IPS-18c (cell line): ENCODE data around the gene ITLN2.
"Not testable (repeated sequence)": the region's sequence is repeated elsewhere in the genome, so short reads cannot be mapped to it uniquely, and the experiment has no call there.

Source experiments
- H3K4me3 ChIP-seq: 2 replicates; pipeline ENCODE4 v1.7.0; 2013; ENCODE audit warnings: low read depth, mild to moderate bottlenecking, low read length, moderate library complexity; ENCODE audit not compliant: insufficient read depth
- H3K9me3 ChIP-seq: one replicate; pipeline ENCODE4 v1.6.1; 2013; ENCODE audit warnings: mild to moderate bottlenecking, low read length, moderate library complexity; ENCODE audit not compliant: control insufficient read depth, insufficient read depth

Gene ITLN2

GRCh38 chr1:160954158-160955104, at the start of gene ITLN2:
TSS of gene ITLN2 (minus strand) at chr1:160954809. CDS start at chr1:160954741, 68 bp downstream.
- no peak within 1 kb of the TSS for H3K4me3 ChIP-seq
- no peaks in the 10 kb centered on the region for H3K9me3 ChIP-seq

DNA sequence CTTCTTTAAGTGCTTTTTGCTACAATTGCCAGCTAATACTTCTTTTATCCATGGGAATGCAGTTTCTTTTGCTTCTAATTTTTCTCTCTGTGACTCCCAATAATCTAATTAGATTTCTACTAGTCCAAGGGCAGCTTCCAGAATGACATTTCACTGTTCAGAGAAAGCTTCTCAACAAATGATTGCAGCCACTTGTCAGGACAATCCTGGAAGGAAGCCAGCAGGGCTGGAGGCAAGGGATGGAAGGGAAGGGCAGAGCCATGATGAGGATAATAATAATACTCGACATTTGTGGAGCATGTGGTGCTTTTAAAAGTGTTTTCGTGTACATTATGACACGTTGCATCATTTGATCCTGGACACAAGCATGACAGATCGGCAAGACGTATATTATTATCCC, 46.9 kb upstream of the ITLN2 start:
- H3K4me3 ChIP-seq = no peak overlapping the region
- H3K9me3 ChIP-seq = no peaks in the 10 kb centered on the region

DNA sequence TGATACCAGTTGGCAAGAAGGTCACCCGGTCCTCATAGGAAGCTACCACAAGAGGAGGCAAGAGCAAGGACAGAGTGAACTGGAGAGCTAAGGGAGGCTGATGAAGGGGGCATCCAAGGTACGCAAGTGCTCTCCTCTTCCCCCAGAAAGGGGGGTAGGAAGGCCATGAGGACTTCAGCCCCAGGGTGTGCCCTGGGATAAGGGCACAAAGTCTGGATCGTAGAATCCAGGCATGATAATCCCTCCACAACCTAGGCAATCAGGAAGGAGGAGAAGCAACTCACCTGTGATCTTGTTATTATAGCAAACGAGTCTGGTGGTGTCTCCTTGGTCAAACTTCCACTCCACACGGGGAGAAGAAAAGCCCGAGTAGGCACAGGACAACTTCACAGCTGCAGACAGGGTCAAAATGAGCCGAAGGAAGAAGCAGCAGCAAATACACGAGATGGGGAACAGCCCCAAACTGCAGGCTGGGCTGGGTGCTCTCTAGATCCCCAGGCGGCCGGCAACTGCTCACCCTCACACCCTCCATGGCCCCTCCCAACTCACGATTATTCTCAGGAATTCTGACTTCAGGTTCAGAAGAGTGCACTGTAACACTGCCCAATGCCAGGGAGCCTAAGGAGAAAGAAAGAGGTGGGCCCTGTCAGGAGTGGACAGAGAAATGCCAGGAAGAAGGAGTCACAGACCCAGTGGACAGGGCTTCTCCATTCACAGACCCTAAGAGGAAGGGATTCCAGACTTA, 46.3 kb upstream of the ITLN2 start:
- H3K9me3 ChIP-seq = no peaks in the 10 kb centered on the region
- H3K4me3 ChIP-seq = no peak overlapping the region

DNA sequence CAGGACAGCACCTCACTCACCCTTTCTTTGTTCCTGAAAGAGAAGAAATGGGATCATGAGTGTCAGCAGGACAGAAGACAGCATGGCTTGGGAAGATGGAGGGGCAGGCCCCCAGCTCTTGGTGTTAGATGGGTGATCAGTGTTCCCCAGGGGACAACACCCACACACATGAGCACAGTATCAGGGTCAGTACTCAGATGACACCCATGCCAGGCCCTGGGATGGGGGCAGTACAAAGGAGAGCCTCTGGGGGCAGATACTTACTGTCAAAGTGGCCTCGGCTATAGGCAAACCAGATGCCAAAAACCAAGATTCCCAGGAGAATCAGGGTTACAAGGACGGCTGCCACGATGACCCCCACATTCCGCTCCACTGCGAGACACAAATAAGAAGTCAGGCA, 44.8 kb upstream of the ITLN2 start:
- Histone ChIP-seq H3K9me3 (no peaks in the 10 kb centered on the region), H3K4me3 (no peak overlapping the region)

- H3K4me3 ChIP-seq = no peak overlapping the region
- no peaks in the 10 kb centered on the region for H3K9me3 ChIP-seq
Measured at GRCh38 chr1:160997323-160998038, 42.9 kb upstream of the ITLN2 start.

DNA sequence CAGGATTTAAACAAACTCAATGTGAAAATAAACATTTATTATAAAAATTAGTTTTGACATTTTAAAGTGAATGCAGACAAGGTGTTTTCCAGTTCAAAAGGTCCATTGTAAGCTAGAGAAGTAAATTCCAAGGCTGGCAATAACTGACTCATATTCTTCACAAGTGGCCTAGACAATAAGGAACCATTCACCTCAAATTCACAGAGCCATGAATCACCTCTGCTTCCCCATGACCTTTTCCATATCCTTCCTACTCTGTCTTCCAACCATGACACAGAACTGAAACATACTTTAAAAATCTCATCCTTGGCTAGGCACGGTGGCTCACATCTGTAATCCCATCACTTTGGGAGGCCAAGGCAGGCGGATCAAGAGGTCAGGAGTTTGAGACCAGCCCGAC, 41.6 kb upstream of the ITLN2 start:
- no peak overlapping the region for H3K4me3 ChIP-seq
- H3K9me3 ChIP-seq = no peaks in the 10 kb centered on the region

DNA sequence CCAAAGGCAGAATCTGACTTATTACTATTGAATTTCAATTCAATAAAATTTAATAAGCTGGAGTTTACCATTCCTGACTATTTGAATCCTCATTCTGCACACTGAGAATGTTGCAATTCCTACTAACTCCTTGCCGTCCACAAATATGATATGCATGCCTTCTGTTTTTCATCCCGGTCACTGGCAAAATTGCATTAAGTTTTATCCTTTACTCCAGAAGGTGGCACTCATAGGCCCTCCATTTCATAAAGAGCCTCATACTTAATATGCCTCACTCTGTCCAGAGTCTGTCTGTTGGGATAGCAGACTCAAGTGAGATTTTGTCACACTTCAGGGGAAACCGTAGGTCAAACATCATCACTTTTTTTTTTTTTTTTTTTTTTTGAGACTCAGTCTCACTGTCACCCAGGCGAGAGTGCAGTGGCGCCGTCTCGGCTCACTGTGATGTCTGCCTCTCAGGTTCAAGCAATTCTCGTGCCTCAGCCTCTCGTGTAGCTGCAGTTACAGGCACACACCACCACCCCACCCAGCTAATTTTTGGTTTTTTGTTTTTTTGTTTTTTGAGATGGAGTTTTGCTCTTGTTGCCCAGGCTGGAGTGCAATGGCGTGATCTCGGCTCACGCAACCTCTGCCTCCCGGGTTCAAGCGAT, 39.1 kb upstream of the ITLN2 start:
- no peak overlapping the region for H3K4me3 ChIP-seq
- no peaks in the 10 kb centered on the region for H3K9me3 ChIP-seq

GRCh38 chr1:160992036-160992435, 37.4 kb upstream of the ITLN2 start:
- not testable (repeated sequence) for H3K4me3 ChIP-seq, H3K9me3 ChIP-seq

DNA sequence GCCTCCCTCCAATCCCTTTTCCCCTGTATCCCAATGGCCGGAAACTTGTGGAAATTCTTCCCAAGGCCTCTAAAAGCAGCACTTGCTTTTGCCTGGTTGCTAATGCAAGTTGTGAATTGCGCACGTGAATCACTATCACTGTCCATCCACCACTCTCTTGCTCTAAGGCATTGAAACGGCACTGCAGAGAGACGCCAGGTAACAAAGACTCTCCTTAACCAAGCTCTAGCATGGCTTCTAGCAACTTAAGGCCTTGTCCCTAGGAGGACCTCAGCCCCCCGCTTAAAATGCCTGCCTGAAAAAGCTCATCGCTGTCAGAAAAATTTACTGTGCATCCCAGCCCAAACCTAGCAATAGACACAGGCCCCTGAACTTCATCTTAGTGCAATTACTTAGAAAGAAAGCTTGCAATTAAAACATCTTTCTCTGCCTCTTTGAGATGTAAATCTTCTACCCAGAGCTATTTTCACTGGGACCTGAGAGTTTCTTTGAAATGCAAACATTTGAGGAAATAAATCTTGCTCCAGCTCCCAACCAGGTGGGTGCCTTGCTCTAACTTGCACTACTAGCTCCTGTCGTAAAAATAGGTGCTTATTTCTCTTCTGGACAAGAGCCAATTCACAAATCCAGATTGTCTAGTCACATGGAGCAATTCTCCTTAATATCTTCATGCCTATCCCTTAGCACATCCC, 32.9 kb upstream of the ITLN2 start:
- Histone ChIP-seq H3K9me3 (no peaks in the 10 kb centered on the region), H3K4me3 (0 out of 2 replicates have a peak overlapping the region, but pooled peaks have one; percentile 9)

DNA sequence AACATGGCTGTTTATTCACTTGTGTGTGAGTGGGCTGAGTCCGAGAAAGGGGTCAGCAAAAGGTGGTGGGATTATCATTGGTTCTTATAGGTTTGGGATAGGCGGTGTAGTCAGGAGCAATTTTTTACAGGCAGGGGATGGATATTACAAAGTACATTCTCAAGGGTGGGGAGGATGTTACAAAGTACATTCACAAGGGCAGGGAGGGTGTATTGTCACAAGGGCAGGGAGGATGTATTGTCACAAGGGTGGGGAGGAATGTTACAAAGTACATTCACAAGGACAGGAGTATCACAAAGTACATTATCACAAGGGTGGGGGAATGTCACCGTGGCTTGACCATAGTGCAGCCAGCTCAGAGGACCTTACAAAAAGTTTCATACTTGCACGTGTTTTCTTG, 31.1 kb upstream of the ITLN2 start:
- Histone ChIP-seq H3K4me3 (no peak overlapping the region), H3K9me3 (no peaks in the 10 kb centered on the region)

- Histone ChIP-seq H3K9me3 (no peaks in the 10 kb centered on the region), H3K4me3 (peak overlapping the region; percentile 43)
Measured at GRCh38 chr1:160981584-160982411, 27.2 kb upstream of the ITLN2 start.

DNA sequence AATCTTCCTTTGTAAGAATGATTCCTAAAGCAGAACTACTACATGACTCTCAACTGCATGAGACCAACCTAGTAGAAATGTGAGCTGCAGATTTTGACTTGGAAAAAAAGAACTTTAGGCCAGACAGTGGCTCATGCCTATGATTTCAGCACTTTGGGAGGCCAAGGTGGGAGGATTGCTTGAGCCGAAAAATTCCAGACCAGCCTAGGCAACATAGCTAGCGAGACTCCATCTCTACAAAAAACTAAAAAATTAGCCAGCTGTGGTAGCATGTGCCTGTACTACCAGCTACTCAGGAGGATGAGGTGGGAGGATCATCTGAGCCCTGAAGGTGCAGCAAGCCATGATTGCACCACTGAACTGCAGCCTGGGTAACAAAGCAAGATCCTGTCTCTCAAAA, 24.7 kb upstream of the ITLN2 start:
- no peaks in the 10 kb centered on the region for H3K9me3 ChIP-seq
- no peak overlapping the region for H3K4me3 ChIP-seq

- Histone ChIP-seq H3K4me3 (no peak overlapping the region), H3K9me3 (no peaks in the 10 kb centered on the region)
Measured at GRCh38 chr1:160978510-160978927, 23.9 kb upstream of the ITLN2 start.

GRCh38 chr1:160975026-160975425, 20.4 kb upstream of the ITLN2 start:
- no peaks in the 10 kb centered on the region for H3K9me3 ChIP-seq
- no peak overlapping the region for H3K4me3 ChIP-seq

- Histone ChIP-seq H3K9me3 (no peaks in the 10 kb centered on the region), H3K4me3 (no peak overlapping the region)
Measured at GRCh38 chr1:160973491-160973890, 18.9 kb upstream of the ITLN2 start.

DNA sequence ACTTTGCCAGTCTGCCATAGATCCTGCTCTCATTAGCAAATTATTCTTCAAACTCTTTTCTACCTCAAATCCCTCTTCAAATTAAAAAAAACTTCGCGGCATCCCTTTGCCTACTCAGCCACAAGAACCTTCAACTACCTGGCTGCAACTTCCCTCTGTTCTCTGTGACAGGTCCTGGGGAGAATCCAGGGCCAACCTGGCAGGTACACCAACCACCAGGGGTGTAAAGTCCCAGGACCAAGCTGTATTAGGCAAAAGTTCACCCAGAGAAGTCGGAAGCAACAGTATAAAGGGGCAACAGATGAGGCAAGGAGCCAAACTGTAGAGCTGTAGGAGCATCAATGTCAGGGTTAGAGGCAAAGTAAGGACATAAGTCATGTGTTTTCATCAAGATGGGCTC, 18.3 kb upstream of the ITLN2 start:
- H3K4me3 ChIP-seq = no peak overlapping the region

More for the DNA sequence above, 18.3 kb upstream of the ITLN2 start:
- H3K9me3 ChIP-seq = no peaks in the 10 kb centered on the region
